Measurements from ENCODE around the gene FXYD6.

- TF ChIP-seq, protein P1, sequence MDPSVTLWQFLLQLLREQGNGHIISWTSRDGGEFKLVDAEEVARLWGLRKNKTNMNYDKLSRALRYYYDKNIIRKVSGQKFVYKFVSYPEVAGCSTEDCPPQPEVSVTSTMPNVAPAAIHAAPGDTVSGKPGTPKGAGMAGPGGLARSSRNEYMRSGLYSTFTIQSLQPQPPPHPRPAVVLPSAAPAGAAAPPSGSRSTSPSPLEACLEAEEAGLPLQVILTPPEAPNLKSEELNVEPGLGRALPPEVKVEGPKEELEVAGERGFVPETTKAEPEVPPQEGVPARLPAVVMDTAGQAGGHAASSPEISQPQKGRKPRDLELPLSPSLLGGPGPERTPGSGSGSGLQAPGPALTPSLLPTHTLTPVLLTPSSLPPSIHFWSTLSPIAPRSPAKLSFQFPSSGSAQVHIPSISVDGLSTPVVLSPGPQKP (CRISPR knock-in tag; IDR thresholded peaks at IDR 0.05) = no peak
- TF ChIP-seq HDAC2 (IDR thresholded peaks at IDR 0.05) = no peak
- TF ChIP-seq, protein P2, sequence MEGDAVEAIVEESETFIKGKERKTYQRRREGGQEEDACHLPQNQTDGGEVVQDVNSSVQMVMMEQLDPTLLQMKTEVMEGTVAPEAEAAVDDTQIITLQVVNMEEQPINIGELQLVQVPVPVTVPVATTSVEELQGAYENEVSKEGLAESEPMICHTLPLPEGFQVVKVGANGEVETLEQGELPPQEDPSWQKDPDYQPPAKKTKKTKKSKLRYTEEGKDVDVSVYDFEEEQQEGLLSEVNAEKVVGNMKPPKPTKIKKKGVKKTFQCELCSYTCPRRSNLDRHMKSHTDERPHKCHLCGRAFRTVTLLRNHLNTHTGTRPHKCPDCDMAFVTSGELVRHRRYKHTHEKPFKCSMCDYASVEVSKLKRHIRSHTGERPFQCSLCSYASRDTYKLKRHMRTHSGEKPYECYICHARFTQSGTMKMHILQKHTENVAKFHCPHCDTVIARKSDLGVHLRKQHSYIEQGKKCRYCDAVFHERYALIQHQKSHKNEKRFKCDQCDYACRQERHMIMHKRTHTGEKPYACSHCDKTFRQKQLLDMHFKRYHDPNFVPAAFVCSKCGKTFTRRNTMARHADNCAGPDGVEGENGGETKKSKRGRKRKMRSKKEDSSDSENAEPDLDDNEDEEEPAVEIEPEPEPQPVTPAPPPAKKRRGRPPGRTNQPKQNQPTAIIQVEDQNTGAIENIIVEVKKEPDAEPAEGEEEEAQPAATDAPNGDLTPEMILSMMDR (IDR thresholded peaks at IDR 0.05 in 2 of 3, conservative IDR thresholded peaks at IDR 0.05 in 1 of 3; ENCODE audit: insufficient read depth in 2 of 3, low read depth in 1 of 3, low read length in 3 of 3) = no peak
- TF ChIP-seq PTRF (tag; IDR thresholded peaks at IDR 0.05) = no peak
- TF ChIP-seq TFE3 (CRISPR knock-in tag; IDR thresholded peaks at IDR 0.05) = no peak
- no peak for TF ChIP-seq MBD2 (IDR thresholded peaks at IDR 0.05; ENCODE audit: borderline replicate concordance, low read depth)
- TF ChIP-seq RAD21 (CRISPR knock-in tag; conservative IDR thresholded peaks at IDR 0.05 in 1 of 2, IDR thresholded peaks at IDR 0.05 in 1 of 2) = no peak
Observed at GRCh38 chr11:117839380-117839881, 37.0 kb downstream of the FXYD6 start.

All from K562 (cell line).